Natural killer cell (primary cell): Measurements from ENCODE around the gene ZC3H18. TPM values are rescaled to one million over a fixed set of nuclear protein-coding genes. Genes with fewer than 3 reads are reported as not detected.

ENCODE experiments used
- ATAC-seq, 3 donors: fragments of 150-1000 bp in 2 of 3; fragments of 200-7000 bp in 1 of 3; cut with Tn5 transposase; 1 replicate in 1 of 3; 2 replicates in 2 of 3; pipeline ENCODE4 v1.10.0; 2021; ENCODE audit warnings: mild to moderate bottlenecking in 2 of 3, moderate library complexity in 2 of 3
- DNase-seq, 2 donors: peaks; one replicate each; pipeline versions ENCODE4 v3.0.0 to v3.0.0-alpha.2; 2013 to 2021; ENCODE audit warnings: mixed read lengths in 1 of 2
- H3K27ac ChIP-seq: one replicate; pipeline ENCODE4 v1.5.1; 2013; ENCODE audit warnings: mild to moderate bottlenecking, low read length
- H3K27me3 ChIP-seq: one replicate; pipeline ENCODE4 v1.6.1; 2013; ENCODE audit warnings: low read length; ENCODE audit not compliant: control insufficient read depth, insufficient read depth
- H3K36me3 ChIP-seq: one replicate; pipeline ENCODE4 v1.6.1; 2013; ENCODE audit warnings: low read length; ENCODE audit not compliant: control insufficient read depth, insufficient read depth
- H3K4me1 ChIP-seq: one replicate; pipeline ENCODE4 v1.6.1; 2013; ENCODE audit warnings: low read length; ENCODE audit not compliant: control insufficient read depth, insufficient read depth
- H3K4me3 ChIP-seq: one replicate; pipeline ENCODE4 v1.5.1; 2013; ENCODE audit warnings: low read length
- H3K9me3 ChIP-seq: one replicate; pipeline ENCODE4 v1.6.1; 2013; ENCODE audit warnings: low read length; ENCODE audit not compliant: control insufficient read depth, insufficient read depth
- H3K27ac Mint-ChIP-seq, 2 donors: one replicate each; pipeline ENCODE4 v1.8.0; 2022; ENCODE audit warnings: mild to moderate bottlenecking in 2 of 2, mixed read lengths in 2 of 2, moderate library complexity in 1 of 2
- H3K27me3 Mint-ChIP-seq, 2 donors: one replicate each; pipeline ENCODE4 v1.8.0; 2022; ENCODE audit warnings: low read depth in 2 of 2, mixed read lengths in 2 of 2
- H3K36me3 Mint-ChIP-seq: one replicate; pipeline ENCODE4 v1.8.0; 2022; ENCODE audit warnings: mixed read lengths
- H3K4me1 Mint-ChIP-seq, 2 donors: one replicate each; pipeline ENCODE4 v1.8.0; 2022; ENCODE audit warnings: mixed read lengths in 2 of 2
- H3K4me3 Mint-ChIP-seq: one replicate; pipeline ENCODE4 v1.8.0; 2022; ENCODE audit warnings: mild to moderate bottlenecking, moderate library complexity, mixed read lengths
- H3K9me3 Mint-ChIP-seq, 2 donors: one replicate each; pipeline ENCODE4 v1.8.0; 2022; ENCODE audit warnings: mixed read lengths in 2 of 2
- WGBS: methylation state at CpG from one replicate; pipeline ENCODE4 v1.1.7; 2013; ENCODE audit warnings: missing lambda C conversion rate; ENCODE audit not compliant: insufficient coverage; 5-methylcytosine and 5-hydroxymethylcytosine counted together
- intact Hi-C: fragments of 100-400 bp; cut with micrococcal nuclease; formaldehyde crosslinking; loops from one replicate; pipeline ENCODE4 v1.14.2; 2022
- total RNA-seq, 4 donors: library from RNA; stranded (reverse); fragments of 120-200 nt in 1 of 4; gene quantifications; one replicate each; pipeline versions ENCODE4 v1.2.3 to v1.2.4, GENCODE V29; 2013 to 2022
- TF ChIP-seq, protein P1 (sequence below): fragments of 200-600 bp; IDR thresholded peaks from one replicate; pipeline ENCODE4 v1.8.0; 2022; ENCODE audit warnings: antibody characterized with exemption

ZC3H18 gene
- total RNA-seq, 3 donors from 2014 or later (not counting 1 experiment from before 2014, with no cell fraction given): 125 to 130 (median 126) TPM

DNA sequence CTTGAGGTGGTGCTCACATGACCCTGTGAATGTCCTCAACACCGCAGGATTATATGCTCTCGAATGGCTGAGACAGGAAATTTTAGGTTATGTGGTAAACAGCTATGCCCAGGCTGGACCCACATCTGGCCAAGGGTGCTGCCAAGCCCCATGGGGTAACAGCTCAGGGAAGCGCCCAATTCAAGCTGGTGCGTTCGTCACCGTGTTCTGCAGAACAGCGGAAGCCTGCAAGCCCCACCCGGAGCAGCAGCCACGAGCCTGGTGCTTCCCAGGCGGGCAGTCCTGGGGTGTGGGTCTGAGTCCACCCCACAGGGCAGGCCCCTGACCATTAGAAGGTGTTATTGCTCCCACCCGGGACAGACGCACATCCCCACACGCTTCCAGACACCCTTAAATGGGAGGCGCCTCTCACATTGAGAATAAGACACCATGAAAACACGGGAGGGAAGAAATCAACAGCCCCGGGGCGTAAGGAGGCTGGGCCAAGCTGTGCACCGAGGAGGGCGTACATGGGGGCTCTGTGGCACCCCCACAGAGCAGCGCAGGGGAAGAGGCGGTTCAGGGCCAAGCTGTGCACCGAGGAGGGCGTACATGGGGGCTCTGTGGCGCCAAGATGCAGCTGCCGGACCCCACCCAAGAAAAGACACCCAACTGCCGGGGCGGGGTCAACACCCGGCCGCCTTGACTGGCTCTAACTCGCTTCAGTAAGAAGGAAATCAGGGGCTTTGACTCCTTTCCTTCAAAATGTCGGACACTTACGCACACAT, 83.6 kb downstream of the ZC3H18 start:
- peak; percentile 39 to 49 (median 40) for ATAC-seq
- no peaks in the 10 kb centered on the region for H3K36me3 Mint-ChIP-seq
- H3K4me3 ChIP-seq: no peak overlapping the region
- peak; percentile 55 to 77 for DNase-seq
- no peaks in the 10 kb centered on the region for H3K27me3 Mint-ChIP-seq
- no peaks in the 10 kb centered on the region for H3K27me3 ChIP-seq
- H3K27ac Mint-ChIP-seq: peak overlapping the region; percentile 96 to 99
- intact Hi-C loops: loop anchor here (1.0 to 5.0 kb wide), 4 partner anchors 10 to 1266 kb away; partner anchors contain the start of gene MVD
- H3K9me3 Mint-ChIP-seq: no peaks in the 10 kb centered on the region
- peaks cover 42 to 48% of the 10 kb centered on the region in 2 donors for H3K4me1 Mint-ChIP-seq
- peak overlapping the region; percentile 99 for H3K27ac ChIP-seq
- peaks cover 32% of the 10 kb centered on the region for H3K36me3 ChIP-seq
- H3K9me3 ChIP-seq: no peaks in the 10 kb centered on the region
- WGBS: 52% methylated on average over 32 of the region's 32 CpGs
- peak overlapping the region; percentile 78 for H3K4me3 Mint-ChIP-seq
- TF ChIP-seq, protein P1, sequence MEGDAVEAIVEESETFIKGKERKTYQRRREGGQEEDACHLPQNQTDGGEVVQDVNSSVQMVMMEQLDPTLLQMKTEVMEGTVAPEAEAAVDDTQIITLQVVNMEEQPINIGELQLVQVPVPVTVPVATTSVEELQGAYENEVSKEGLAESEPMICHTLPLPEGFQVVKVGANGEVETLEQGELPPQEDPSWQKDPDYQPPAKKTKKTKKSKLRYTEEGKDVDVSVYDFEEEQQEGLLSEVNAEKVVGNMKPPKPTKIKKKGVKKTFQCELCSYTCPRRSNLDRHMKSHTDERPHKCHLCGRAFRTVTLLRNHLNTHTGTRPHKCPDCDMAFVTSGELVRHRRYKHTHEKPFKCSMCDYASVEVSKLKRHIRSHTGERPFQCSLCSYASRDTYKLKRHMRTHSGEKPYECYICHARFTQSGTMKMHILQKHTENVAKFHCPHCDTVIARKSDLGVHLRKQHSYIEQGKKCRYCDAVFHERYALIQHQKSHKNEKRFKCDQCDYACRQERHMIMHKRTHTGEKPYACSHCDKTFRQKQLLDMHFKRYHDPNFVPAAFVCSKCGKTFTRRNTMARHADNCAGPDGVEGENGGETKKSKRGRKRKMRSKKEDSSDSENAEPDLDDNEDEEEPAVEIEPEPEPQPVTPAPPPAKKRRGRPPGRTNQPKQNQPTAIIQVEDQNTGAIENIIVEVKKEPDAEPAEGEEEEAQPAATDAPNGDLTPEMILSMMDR: no peak
- H3K4me1 ChIP-seq: peaks cover 70% of the 10 kb centered on the region

DNA sequence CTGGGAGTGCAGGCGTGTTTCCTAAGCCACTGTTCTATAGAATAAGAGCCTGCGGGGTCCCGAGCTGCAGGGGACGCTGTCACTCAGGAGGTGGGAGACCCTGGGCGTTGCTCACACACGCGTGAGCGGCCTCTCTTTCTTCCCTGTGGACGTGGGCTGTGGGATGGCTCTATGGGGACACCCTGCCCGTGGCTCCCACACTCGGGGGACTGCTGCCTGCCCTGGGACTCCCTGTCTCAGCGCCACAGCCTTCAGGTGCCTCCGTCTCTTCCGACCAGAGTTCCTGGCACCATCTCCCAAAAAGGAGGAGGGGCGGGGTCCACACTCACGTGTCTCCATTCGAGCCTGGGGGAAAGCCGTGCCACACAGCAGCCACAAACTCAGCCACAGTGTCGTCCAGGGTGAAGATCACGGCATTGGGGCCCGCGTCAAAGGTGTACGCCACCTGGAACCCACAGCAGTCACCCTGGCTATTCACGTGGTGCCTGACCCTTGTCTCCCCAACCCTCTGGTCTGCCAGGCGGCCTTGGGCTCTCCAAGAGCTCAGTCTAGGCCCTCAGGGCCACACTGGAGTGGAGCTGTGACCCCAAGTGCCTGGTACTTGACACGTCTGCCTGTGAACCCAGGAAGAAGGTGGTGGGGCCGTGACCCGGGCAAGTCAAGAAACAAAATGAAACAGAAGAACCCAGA, 84.3 kb downstream of the ZC3H18 start:
- no peaks in the 10 kb centered on the region for H3K36me3 Mint-ChIP-seq
- ATAC-seq (no peak), DNase-seq (no peak)
- Histone ChIP-seq H3K27me3 (no peaks in the 10 kb centered on the region), H3K4me3 (no peak overlapping the region), H3K36me3 (peaks cover 25% of the 10 kb centered on the region), H3K27ac (peak overlapping the region; percentile 99), H3K9me3 (no peaks in the 10 kb centered on the region), H3K4me1 (peaks cover 63% of the 10 kb centered on the region)
- H3K27ac Mint-ChIP-seq: peak overlapping the region; percentile 96 to 99
- H3K4me3 Mint-ChIP-seq: peak overlapping the region; percentile 78
- H3K4me1 Mint-ChIP-seq: peaks cover 36 to 45% of the 10 kb centered on the region in 2 donors
- H3K9me3 Mint-ChIP-seq: no peaks in the 10 kb centered on the region
- TF ChIP-seq, protein P1: no peak
- no peaks in the 10 kb centered on the region for H3K27me3 Mint-ChIP-seq
- whole genome bisulfite sequencing: 72% methylated on average over 28 of the region's 28 CpGs
- intact Hi-C loops: loop anchor here (1.0 to 5.0 kb wide), 2 partner anchors 9 to 1267 kb away; partner anchors contain the start of gene MVD

DNA sequence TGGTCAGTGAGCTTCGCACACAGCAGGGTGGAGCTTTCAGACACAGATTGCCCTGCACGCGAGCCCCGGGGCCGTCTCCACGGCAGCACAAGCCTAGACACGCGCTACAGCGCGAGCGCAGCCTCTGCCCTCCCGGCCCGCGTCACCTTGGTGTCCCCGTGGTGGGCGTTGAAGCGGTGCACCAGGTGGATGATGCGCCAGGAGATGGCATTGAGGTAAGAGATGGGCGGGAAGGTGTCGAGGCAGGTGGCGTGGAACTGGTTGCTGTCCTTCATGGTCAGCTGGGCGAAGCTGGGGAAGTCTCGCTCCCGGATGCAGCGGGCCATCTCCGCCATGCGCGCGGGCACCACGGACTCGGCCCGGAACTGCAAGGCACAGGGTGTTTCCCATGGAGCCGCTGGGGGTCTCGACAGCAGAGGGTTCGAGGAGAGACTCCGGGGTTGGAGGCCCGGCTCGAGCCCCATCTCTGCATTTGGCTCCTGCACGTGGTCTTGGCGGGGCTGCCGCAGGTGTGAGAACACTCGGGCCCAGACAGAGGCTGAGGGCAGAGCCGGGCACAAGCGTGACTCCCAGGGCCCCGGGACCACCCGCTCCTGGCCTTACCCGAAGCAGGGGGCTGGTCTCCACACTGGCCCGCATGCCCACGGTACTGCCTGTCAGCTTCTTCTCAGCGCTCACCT, 85.0 kb downstream of the ZC3H18 start:
- no peaks in the 10 kb centered on the region for H3K36me3 Mint-ChIP-seq
- intact Hi-C loops: no loop called here

More for the DNA sequence above, 85.0 kb downstream of the ZC3H18 start:
- 92% methylated on average over 50 of the region's 50 CpGs for WGBS
- Histone ChIP-seq H3K27me3 (no peaks in the 10 kb centered on the region), H3K4me1 (peaks cover 56% of the 10 kb centered on the region), H3K4me3 (no peak overlapping the region), H3K27ac (peak overlapping the region; percentile 99), H3K36me3 (peaks cover 28% of the 10 kb centered on the region), H3K9me3 (no peaks in the 10 kb centered on the region)
- Mint-ChIP-seq H3K4me3 (peak overlapping the region; percentile 78), H3K4me1 (peaks cover 33 to 42% of the 10 kb centered on the region in 2 donors), H3K27ac (peak overlapping the region; percentile 96 to 99), H3K9me3 (no peaks in the 10 kb centered on the region), H3K27me3 (no peaks in the 10 kb centered on the region)
- ATAC-seq (no peak), DNase-seq (peak in 1 of 2 donors; percentile 38)
- TF ChIP-seq, protein P1: no peak
